ENCODE results near the gene ELFN1.

Gene ELFN1

DNA sequence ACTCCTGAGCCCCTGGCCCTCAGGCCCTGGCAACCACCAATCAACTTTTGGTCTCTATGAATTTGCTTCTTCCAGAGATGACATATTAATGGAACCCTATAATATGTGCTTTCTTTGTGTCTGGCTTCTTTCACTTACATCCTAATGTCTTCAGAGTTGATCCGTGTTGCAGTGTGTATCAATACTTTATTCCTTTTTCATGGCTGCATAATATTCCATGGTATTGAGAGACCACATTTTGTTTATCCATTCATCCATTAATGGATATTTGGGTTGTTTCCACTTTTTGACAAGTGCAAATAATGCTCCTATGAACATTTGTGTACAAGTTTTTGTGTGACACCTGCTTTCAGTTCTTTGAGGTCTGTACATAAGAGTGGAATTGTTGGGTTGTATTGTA is 43.3 kb upstream of the ELFN1 start:
- Histone ChIP-seq H3K4me3 (ENCODE audit: control insufficient read depth in 1 of 7, extremely low read depth in 1 of 7, insufficient read depth in 4 of 7, low read depth in 2 of 7, low read length in 6 of 7) (no peak overlapping the region), H3K27me3 (replicated peaks in 2 of 5; ENCODE audit: control insufficient read depth in 4 of 5, insufficient read depth in 5 of 5, low read length in 4 of 5) (no peaks in the 10 kb centered on the region), H3K9me3 (ENCODE audit: control extremely low read depth in 1 of 5, control insufficient read depth in 4 of 5, insufficient read depth in 2 of 5, low read depth in 1 of 5, low read length in 4 of 5) (peaks cover 0 to 6% (median 0%) of the 10 kb centered on the region in 5 experiments), H3K36me3 (ENCODE audit: control insufficient read depth in 4 of 4, insufficient read depth in 4 of 4, low read length in 3 of 4) (no peaks in the 10 kb centered on the region), H3K4me1 (ENCODE audit: control extremely low read depth in 1 of 4, control insufficient read depth in 4 of 4, insufficient read depth in 4 of 4, low read length in 3 of 4) (no peaks in the 10 kb centered on the region), H3K27ac (ENCODE audit: insufficient read depth in 1 of 2, low read depth in 1 of 2, low read length in 2 of 2, poor library complexity in 1 of 2, severe bottlenecking in 2 of 2) (no peak overlapping the region)
- WGBS (ENCODE audit: insufficient coverage), result no CpG with 5 or more reads among the region's 1 CpG
- DNase-seq, result no peak
- CTCF ChIA-PET, result interaction anchor here (0.7 kb wide), 1 partner anchor 46 kb away, joined by 6 read pairs; no protein-coding TSS in a partner anchor
- POLR2A ChIA-PET, result no interaction called here

DNA sequence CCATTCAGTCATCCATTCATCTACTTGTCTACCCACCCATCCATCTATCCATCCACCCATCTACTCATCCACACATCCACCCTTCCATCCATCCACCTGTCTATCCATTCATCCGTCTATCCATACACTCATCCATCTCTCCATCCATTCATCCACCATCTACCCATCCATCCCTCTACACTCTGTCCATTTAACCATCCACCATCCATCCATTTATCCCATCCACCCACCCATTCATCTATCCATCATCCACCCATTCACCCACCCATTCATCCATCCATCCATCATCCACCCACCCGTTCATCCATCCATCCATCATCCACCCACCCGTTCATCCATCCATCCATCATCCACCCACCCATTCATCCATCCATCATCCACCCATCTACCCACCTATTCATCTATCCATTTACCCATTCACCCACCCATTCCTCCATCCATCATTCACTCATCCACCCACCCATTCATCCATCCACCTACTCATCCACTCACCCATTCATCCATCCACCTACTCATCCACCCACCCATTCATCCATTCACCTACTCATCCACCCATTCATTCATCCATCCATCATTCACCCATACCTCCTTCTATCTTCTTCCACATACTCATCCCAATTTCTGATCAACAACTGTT is 39.3 kb upstream of the ELFN1 start:
- peaks cover 0 to 19% (median 6%) of the 10 kb centered on the region in 5 experiments for H3K9me3 ChIP-seq (ENCODE audit: control extremely low read depth in 1 of 5, control insufficient read depth in 4 of 5, insufficient read depth in 2 of 5, low read depth in 1 of 5, low read length in 4 of 5)
- POLR2A ChIA-PET, result no interaction called here
- WGBS (ENCODE audit: insufficient coverage), result 90% methylated on average over 3 of the region's 3 CpGs
- H3K27me3 ChIP-seq (replicated peaks in 2 of 5; ENCODE audit: control insufficient read depth in 4 of 5, insufficient read depth in 5 of 5, low read length in 4 of 5), result no peaks in the 10 kb centered on the region
- no peak overlapping the region for H3K27ac ChIP-seq (ENCODE audit: insufficient read depth in 1 of 2, low read depth in 1 of 2, low read length in 2 of 2, poor library complexity in 1 of 2, severe bottlenecking in 2 of 2)
- no peak for DNase-seq
- CTCF ChIA-PET, result no interaction called here
- no peak overlapping the region for H3K4me3 ChIP-seq (ENCODE audit: control insufficient read depth in 1 of 7, extremely low read depth in 1 of 7, insufficient read depth in 4 of 7, low read depth in 2 of 7, low read length in 6 of 7)
- H3K4me1 ChIP-seq (ENCODE audit: control extremely low read depth in 1 of 4, control insufficient read depth in 4 of 4, insufficient read depth in 4 of 4, low read length in 3 of 4), result no peaks in the 10 kb centered on the region
- H3K36me3 ChIP-seq (ENCODE audit: control insufficient read depth in 4 of 4, insufficient read depth in 4 of 4, low read length in 3 of 4), result no peaks in the 10 kb centered on the region

DNA sequence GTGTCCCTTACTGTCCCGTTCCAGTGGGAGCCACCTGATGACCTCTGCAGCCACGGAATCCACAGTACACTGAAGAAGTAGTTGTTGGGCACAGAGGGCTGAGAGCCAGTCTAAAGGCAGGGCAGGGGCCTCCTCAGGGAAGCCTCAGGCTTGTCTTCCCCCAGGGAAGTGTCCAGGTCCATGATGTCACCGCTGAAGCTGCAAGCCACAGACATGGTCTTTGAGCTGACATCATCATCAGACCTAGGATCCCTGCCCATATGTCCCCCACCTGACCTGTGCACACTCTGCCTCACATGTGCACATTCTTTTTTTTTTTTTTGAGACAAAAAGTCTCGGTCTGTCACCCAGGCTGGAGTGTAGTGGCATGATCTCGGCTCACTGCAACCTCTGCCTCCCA is 38.4 kb upstream of the ELFN1 start:
- H3K36me3 ChIP-seq (ENCODE audit: control insufficient read depth in 4 of 4, insufficient read depth in 4 of 4, low read length in 3 of 4), result no peaks in the 10 kb centered on the region
- CTCF ChIA-PET, result interaction anchor here (1.0 kb wide), 1 partner anchor 9 kb away, joined by 3 read pairs; no protein-coding TSS in a partner anchor

DNA sequence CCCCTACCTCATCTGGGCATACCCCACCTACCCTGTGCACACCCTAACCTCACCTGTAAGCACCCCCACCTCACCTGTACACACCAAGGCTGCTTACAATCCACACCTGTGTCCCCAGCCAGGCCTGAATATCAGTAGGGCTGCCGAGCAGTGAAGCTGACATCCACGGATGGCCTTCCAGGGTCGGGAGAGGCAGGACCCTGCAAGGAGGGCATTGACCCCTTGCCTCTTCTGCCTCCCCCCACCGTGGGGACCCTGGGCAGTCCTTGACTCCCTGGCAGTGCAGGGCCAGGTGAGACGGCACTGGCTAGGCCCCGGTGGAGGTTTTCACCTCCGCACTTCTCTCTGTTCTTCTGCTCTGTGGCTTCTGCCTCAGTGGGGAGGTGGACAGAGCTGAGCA is 37.6 kb upstream of the ELFN1 start:
- Histone ChIP-seq H3K27ac (ENCODE audit: insufficient read depth in 1 of 2, low read depth in 1 of 2, low read length in 2 of 2, poor library complexity in 1 of 2, severe bottlenecking in 2 of 2) (no peak overlapping the region), H3K27me3 (replicated peaks in 2 of 5; ENCODE audit: control insufficient read depth in 4 of 5, insufficient read depth in 5 of 5, low read length in 4 of 5) (no peaks in the 10 kb centered on the region), H3K9me3 (ENCODE audit: control extremely low read depth in 1 of 5, control insufficient read depth in 4 of 5, insufficient read depth in 2 of 5, low read depth in 1 of 5, low read length in 4 of 5) (peaks cover 0 to 32% (median 17%) of the 10 kb centered on the region in 5 experiments), H3K4me1 (ENCODE audit: control extremely low read depth in 1 of 4, control insufficient read depth in 4 of 4, insufficient read depth in 4 of 4, low read length in 3 of 4) (no peaks in the 10 kb centered on the region), H3K36me3 (ENCODE audit: control insufficient read depth in 4 of 4, insufficient read depth in 4 of 4, low read length in 3 of 4) (no peaks in the 10 kb centered on the region), H3K4me3 (ENCODE audit: control insufficient read depth in 1 of 7, extremely low read depth in 1 of 7, insufficient read depth in 4 of 7, low read depth in 2 of 7, low read length in 6 of 7) (no peak overlapping the region)
- 93% methylated on average over 7 of the region's 7 CpGs for WGBS (ENCODE audit: insufficient coverage)
- ChIA-PET CTCF (interaction anchor here (1.0 kb wide), 1 partner anchor 9 kb away, joined by 3 read pairs; no protein-coding TSS in a partner anchor), POLR2A (no interaction called here)
- no peak for DNase-seq

More for the DNA sequence above, 38.4 kb upstream of the ELFN1 start:
- Histone ChIP-seq H3K27ac (ENCODE audit: insufficient read depth in 1 of 2, low read depth in 1 of 2, low read length in 2 of 2, poor library complexity in 1 of 2, severe bottlenecking in 2 of 2) (no peak overlapping the region), H3K4me3 (ENCODE audit: control insufficient read depth in 1 of 7, extremely low read depth in 1 of 7, insufficient read depth in 4 of 7, low read depth in 2 of 7, low read length in 6 of 7) (no peak overlapping the region), H3K9me3 (ENCODE audit: control extremely low read depth in 1 of 5, control insufficient read depth in 4 of 5, insufficient read depth in 2 of 5, low read depth in 1 of 5, low read length in 4 of 5) (peaks cover 0 to 24% (median 11%) of the 10 kb centered on the region in 5 experiments), H3K4me1 (ENCODE audit: control extremely low read depth in 1 of 4, control insufficient read depth in 4 of 4, insufficient read depth in 4 of 4, low read length in 3 of 4) (no peaks in the 10 kb centered on the region), H3K27me3 (replicated peaks in 2 of 5; ENCODE audit: control insufficient read depth in 4 of 5, insufficient read depth in 5 of 5, low read length in 4 of 5) (no peaks in the 10 kb centered on the region)
- POLR2A ChIA-PET, result no interaction called here
- 100% methylated on average over 3 of the region's 5 CpGs for WGBS (ENCODE audit: insufficient coverage)
- no peak for DNase-seq

DNA sequence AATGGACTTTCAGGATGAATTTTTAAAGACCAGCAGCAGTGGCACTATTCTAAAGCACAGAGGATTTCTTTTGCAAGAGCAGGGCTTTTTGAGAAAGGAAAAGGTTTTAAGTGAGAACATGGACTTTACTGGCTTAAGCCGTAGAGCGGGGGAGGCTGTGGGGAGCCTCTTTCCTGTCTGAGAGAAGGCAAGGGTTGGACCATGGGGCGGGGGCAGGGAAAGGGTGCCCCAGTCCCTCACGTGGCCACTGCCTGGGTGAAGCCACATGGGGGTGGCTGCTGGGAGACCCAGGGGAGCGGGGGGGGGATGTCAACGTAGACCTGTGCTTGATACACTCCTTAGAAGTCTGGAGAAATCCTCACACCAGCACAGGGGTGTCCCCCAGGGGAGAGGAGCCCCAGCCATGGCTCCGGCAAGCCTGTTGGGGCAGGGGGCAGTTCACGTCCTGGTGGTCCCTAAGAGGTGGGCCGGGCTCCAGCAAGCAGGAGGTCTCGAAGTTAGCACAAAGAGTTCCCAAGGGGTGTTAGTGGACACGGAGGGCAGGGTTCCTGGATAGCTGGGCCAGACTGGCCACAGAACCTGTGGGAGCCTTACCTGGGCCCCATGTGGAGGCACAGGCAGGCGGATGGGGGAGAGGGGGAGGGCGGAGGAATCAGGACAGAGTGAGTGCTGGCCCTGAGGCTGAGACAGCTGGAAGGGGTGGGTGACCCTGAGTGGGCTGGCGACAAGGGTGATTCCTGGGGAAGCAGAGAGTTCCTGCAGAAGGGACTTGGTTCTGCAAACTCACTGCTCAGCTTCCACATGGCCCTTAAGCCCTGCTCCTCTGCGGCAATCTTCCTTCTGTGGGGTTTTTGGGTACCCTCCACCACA is 36.9 kb upstream of the ELFN1 start:
- WGBS (ENCODE audit: insufficient coverage), result 57% methylated on average over 9 of the region's 15 CpGs
- no peaks in the 10 kb centered on the region for H3K4me1 ChIP-seq (ENCODE audit: control extremely low read depth in 1 of 4, control insufficient read depth in 4 of 4, insufficient read depth in 4 of 4, low read length in 3 of 4)
- H3K27me3 ChIP-seq (replicated peaks in 2 of 5; ENCODE audit: control insufficient read depth in 4 of 5, insufficient read depth in 5 of 5, low read length in 4 of 5), result peaks cover 0 to 2% (median 0%) of the 10 kb centered on the region in 5 experiments
- ChIA-PET POLR2A (no interaction called here), CTCF (no interaction called here)
- H3K27ac ChIP-seq (ENCODE audit: insufficient read depth in 1 of 2, low read depth in 1 of 2, low read length in 2 of 2, poor library complexity in 1 of 2, severe bottlenecking in 2 of 2), result no peak overlapping the region
- H3K36me3 ChIP-seq (ENCODE audit: control insufficient read depth in 4 of 4, insufficient read depth in 4 of 4, low read length in 3 of 4), result no peaks in the 10 kb centered on the region
- DNase-seq, result peak in 1 of 3 donors; percentile 9
- no peak overlapping the region for H3K4me3 ChIP-seq (ENCODE audit: control insufficient read depth in 1 of 7, extremely low read depth in 1 of 7, insufficient read depth in 4 of 7, low read depth in 2 of 7, low read length in 6 of 7)
- H3K9me3 ChIP-seq (ENCODE audit: control extremely low read depth in 1 of 5, control insufficient read depth in 4 of 5, insufficient read depth in 2 of 5, low read depth in 1 of 5, low read length in 4 of 5), result peaks cover 0 to 38% (median 20%) of the 10 kb centered on the region in 5 experiments

GRCh38 chr7:1635401-1635800 is 34.7 kb upstream of the ELFN1 start:
- Histone ChIP-seq H3K9me3 (ENCODE audit: control extremely low read depth in 1 of 5, control insufficient read depth in 4 of 5, insufficient read depth in 2 of 5, low read depth in 1 of 5, low read length in 4 of 5) (peaks cover 0 to 32% (median 20%) of the 10 kb centered on the region in 5 experiments), H3K36me3 (ENCODE audit: control insufficient read depth in 4 of 4, insufficient read depth in 4 of 4, low read length in 3 of 4) (no peaks in the 10 kb centered on the region), H3K4me3 (ENCODE audit: control insufficient read depth in 1 of 7, extremely low read depth in 1 of 7, insufficient read depth in 4 of 7, low read depth in 2 of 7, low read length in 6 of 7) (no peak overlapping the region), H3K27ac (ENCODE audit: insufficient read depth in 1 of 2, low read depth in 1 of 2, low read length in 2 of 2, poor library complexity in 1 of 2, severe bottlenecking in 2 of 2) (no peak overlapping the region), H3K27me3 (replicated peaks in 2 of 5; ENCODE audit: control insufficient read depth in 4 of 5, insufficient read depth in 5 of 5, low read length in 4 of 5) (peaks cover 0 to 2% (median 0%) of the 10 kb centered on the region in 5 experiments), H3K4me1 (ENCODE audit: control extremely low read depth in 1 of 4, control insufficient read depth in 4 of 4, insufficient read depth in 4 of 4, low read length in 3 of 4) (no peaks in the 10 kb centered on the region)
- no peak for DNase-seq
- no CpG with 5 or more reads among the region's 1 CpG for WGBS (ENCODE audit: insufficient coverage)
- ChIA-PET POLR2A (no interaction called here), CTCF (no interaction called here)

GRCh38 chr7:1637155-1637554 is 32.9 kb upstream of the ELFN1 start:
- no peak for DNase-seq
- ChIA-PET POLR2A (no interaction called here), CTCF (no interaction called here)
- Histone ChIP-seq H3K27ac (ENCODE audit: insufficient read depth in 1 of 2, low read depth in 1 of 2, low read length in 2 of 2, poor library complexity in 1 of 2, severe bottlenecking in 2 of 2) (no peak overlapping the region), H3K36me3 (ENCODE audit: control insufficient read depth in 4 of 4, insufficient read depth in 4 of 4, low read length in 3 of 4) (no peaks in the 10 kb centered on the region), H3K27me3 (replicated peaks in 2 of 5; ENCODE audit: control insufficient read depth in 4 of 5, insufficient read depth in 5 of 5, low read length in 4 of 5) (peaks cover 0 to 4% (median 0%) of the 10 kb centered on the region in 5 experiments), H3K4me1 (ENCODE audit: control extremely low read depth in 1 of 4, control insufficient read depth in 4 of 4, insufficient read depth in 4 of 4, low read length in 3 of 4) (no peaks in the 10 kb centered on the region), H3K9me3 (ENCODE audit: control extremely low read depth in 1 of 5, control insufficient read depth in 4 of 5, insufficient read depth in 2 of 5, low read depth in 1 of 5, low read length in 4 of 5) (peaks cover 0 to 32% (median 20%) of the 10 kb centered on the region in 5 experiments), H3K4me3 (ENCODE audit: control insufficient read depth in 1 of 7, extremely low read depth in 1 of 7, insufficient read depth in 4 of 7, low read depth in 2 of 7, low read length in 6 of 7) (no peak overlapping the region)
- WGBS (ENCODE audit: insufficient coverage), result no CpG with 5 or more reads among the region's 2 CpGs
